ENCODE data around the gene CA5A. TPM values are rescaled to one million over a fixed set of nuclear protein-coding genes. Genes with fewer than 3 reads are reported as not detected.

CA5A gene
- total and polyA plus RNA-seq, 2 experiments from 2014 or later = not detected

DNA sequence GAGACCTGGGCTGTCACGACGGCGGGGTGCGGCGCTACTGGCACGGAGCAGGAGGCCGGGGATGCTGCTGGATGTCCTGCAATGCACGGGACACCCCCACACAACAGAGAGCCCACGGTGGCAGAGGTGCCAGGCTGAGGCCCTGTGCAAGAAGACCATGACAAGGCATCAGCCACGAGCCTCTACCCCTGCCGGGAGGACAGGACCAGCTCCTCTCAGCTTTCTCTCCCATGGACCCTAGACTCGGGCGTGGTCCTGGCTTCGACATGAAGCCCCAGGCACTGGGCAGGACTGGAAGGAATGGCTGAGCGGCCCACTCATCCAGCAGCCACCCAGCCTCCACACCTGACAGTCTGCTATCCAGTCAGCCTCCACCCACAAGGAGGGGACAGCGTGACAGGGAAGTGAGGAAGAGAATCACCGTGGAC is 92.6 kb downstream of the CA5A start (continued):
- TF ChIP-seq ZNF462 (CRISPR knock-in tag; IDR thresholded peaks at IDR 0.05) = no peak
- TF ChIP-seq ZNF331 (CRISPR knock-in tag; IDR thresholded peaks at IDR 0.05; ENCODE audit: low read depth) = no peak
- no peak for TF ChIP-seq STAT1 (IDR thresholded peaks at IDR 0.05; ENCODE audit: unreplicated experiment)
- TF ChIP-seq ETS1 (IDR thresholded peaks at IDR 0.05) = no peak
- no peak for TF ChIP-seq EZH2 (IDR thresholded peaks at IDR 0.05; ENCODE audit: low read depth, unreplicated experiment)
- no peak for TF ChIP-seq NANOG (IDR thresholded peaks at IDR 0.05; ENCODE audit: borderline replicate concordance)
- TF ChIP-seq JUNB (IDR thresholded peaks at IDR 0.05; ENCODE audit: unreplicated experiment) = no peak

DNA sequence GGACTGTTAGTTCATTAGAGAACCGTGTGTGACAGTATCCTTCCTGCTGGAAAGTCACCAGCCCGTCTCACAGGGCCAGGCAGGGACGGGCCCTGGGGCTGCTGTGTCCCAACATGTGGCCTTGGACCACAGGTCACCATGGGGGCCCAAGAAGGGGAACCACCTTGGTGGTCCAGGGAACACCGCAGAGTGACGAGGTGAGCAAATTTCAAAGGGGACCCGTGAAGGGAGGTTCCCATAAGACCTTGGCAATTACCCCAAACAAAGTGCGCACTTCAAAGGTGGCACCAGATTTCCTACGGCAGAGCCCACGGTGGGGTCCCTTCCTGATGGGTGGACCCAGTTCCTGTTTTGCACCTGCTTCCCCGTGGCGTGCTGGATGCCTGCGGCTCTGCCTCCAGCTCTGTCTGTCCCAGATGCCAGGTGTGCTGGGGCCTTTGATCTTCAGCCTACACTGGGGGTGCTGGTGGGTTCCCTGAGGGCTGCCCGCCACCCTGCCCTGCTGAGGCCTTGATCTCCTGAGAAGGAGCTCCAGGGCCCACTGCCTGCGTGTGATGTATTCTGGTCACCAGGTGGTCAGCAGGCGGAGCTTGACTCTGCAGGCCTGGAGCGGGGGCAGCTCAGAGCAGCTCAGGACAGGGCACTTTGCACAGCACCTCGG is 94.0 kb downstream of the CA5A start:
- Histone ChIP-seq H3K4me1 (ENCODE audit: insufficient read depth) (no peaks in the 10 kb centered on the region; the same call in 1 of the 2 replicates), H3F3A (replicated peaks; ENCODE audit: low read depth) (peaks cover 9% of the 10 kb centered on the region; the same call in 1 of the 2 replicates), H2AFZ (no peak overlapping the region), H3K9me2 (ENCODE audit: insufficient read depth) (no peaks in the 10 kb centered on the region), H3K27me3 (ENCODE audit: insufficient read depth) (no peaks in the 10 kb centered on the region), H3K4me3 (no peak overlapping the region), H3K79me2 (replicated peaks; ENCODE audit: insufficient read depth) (peaks cover 62% of the 10 kb centered on the region), H3K36me3 (ENCODE audit: insufficient read depth) (peaks cover 20% of the 10 kb centered on the region), H4K20me1 (replicated peaks; ENCODE audit: insufficient read depth) (peaks cover 20% of the 10 kb centered on the region), H3K4me2 (no peak overlapping the region), H3K27ac (ENCODE audit: low read depth) (peak overlapping the region; percentile 69)
- no peak overlapping the region for H3K4me3 Mint-ChIP-seq
- no peak for DNase-seq (ENCODE audit: low spot score)
- H3K27ac Mint-ChIP-seq = peak overlapping the region; percentile 78; the same call in 1 of the 2 replicates
- peaks cover 19% of the 10 kb centered on the region for H3K4me1 Mint-ChIP-seq
- H3K9me3 Mint-ChIP-seq = no peaks in the 10 kb centered on the region
- H3K36me3 Mint-ChIP-seq (ENCODE audit: low read depth) = peaks cover 53% of the 10 kb centered on the region
- ATAC-seq = no peak
- peaks cover 10% of the 10 kb centered on the region for H3K27me3 Mint-ChIP-seq (ENCODE audit: insufficient read depth, low read depth, poor library complexity)
- TF ChIP-seq STAT1 (IDR thresholded peaks at IDR 0.05; ENCODE audit: unreplicated experiment) (no peak), ZNF114 (CRISPR knock-in tag; IDR thresholded peaks at IDR 0.05) (no peak), ZNF331 (CRISPR knock-in tag; IDR thresholded peaks at IDR 0.05; ENCODE audit: low read depth) (no peak), NANOG (IDR thresholded peaks at IDR 0.05; ENCODE audit: borderline replicate concordance) (no peak), ETS1 (IDR thresholded peaks at IDR 0.05) (no peak), EZH2 (IDR thresholded peaks at IDR 0.05; ENCODE audit: low read depth, unreplicated experiment) (no peak), EZH2phosphoT487 (IDR thresholded peaks at IDR 0.05; ENCODE audit: unreplicated experiment) (no peak)
- TF ChIP-seq, protein P1, sequence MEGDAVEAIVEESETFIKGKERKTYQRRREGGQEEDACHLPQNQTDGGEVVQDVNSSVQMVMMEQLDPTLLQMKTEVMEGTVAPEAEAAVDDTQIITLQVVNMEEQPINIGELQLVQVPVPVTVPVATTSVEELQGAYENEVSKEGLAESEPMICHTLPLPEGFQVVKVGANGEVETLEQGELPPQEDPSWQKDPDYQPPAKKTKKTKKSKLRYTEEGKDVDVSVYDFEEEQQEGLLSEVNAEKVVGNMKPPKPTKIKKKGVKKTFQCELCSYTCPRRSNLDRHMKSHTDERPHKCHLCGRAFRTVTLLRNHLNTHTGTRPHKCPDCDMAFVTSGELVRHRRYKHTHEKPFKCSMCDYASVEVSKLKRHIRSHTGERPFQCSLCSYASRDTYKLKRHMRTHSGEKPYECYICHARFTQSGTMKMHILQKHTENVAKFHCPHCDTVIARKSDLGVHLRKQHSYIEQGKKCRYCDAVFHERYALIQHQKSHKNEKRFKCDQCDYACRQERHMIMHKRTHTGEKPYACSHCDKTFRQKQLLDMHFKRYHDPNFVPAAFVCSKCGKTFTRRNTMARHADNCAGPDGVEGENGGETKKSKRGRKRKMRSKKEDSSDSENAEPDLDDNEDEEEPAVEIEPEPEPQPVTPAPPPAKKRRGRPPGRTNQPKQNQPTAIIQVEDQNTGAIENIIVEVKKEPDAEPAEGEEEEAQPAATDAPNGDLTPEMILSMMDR (conservative IDR thresholded peaks at IDR 0.05; ENCODE audit: low read depth in 2 of 2) = no peak

Measured in GM23338 (cell line).